ENCODE results near the gene MTARC2. TPM values are rescaled to one million over a fixed set of nuclear protein-coding genes. Genes with fewer than 3 reads are reported as not detected.

Gene MTARC2
- polyA plus RNA-seq, 3 donors = 47.8 to 65.1 (median 50.8) TPM

DNA sequence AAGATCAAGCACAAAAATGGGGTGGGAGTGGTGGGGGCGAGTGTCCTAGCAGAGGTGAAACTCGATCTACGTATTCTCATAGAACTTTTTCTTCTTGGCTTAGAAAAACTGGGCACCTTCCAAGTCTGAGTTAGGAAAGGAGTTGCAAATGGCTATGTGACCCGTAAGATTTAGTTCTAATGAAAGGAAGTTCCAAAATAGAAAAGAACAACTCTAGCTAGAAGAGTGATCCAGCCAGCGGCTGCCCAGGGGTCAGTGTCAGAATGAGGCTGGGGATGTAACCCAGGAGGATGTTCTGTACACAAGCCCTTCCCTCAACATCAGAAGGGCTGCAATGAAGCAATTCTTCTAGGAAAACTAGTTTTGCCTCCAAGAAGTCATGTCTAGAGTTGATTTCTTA lies 43.8 kb downstream of the MTARC2 start:
- no peak for DNase-seq

DNA sequence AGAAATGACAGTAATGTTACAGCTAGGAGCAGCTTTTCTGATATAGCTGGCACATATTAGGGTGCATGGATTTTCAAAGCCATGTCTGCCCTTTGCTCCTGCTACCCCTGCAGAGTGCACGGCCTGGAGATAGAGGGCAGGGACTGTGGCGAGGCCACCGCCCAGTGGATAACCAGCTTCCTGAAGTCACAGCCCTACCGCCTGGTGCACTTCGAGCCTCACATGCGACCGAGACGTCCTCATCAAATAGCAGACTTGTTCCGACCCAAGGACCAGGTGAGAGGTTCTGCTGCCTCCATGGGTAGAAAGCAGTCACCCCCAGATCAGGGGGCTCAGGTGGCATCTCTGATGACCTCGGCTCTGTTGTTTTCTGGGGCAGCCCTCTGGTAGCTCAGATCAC lies 48.4 kb downstream of the MTARC2 start:
- DNase-seq = no peak

DNA sequence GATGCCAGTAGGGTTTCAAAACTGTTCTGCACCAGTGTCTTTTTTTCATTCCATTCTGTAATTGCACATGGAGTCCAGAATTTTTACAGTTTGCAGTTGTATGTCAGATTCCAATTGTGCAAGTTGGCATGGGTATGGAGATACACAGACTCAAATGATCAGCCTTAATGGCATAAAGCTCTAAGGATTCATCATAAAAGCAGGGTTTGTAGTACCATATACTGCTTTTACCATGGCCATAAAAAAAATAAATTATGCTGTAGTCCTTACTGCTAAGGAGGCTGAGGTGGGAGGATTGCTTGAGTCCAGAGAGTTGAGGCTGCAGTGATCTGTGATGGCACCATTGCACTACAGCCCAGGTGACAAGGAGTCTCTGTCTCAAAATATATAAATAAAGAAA lies 48.9 kb downstream of the MTARC2 start:
- DNase-seq = no peak

DNA sequence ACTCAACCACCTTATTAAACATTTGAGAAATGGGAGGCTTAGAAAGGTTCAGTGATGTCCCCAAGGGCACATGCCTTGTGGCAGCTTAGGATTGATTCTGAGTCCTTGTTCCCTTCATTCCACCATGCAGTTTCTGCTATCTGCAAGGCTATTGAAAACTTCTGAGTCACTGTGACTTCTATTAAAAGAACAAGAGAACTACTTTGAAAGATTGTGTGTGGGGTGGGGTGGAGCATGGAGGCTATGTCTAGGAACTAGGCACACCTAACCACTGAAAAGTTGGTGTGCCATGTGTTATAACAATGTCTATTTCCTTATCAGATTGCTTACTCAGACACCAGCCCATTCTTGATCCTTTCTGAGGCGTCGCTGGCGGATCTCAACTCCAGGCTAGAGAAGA lies 49.4 kb downstream of the MTARC2 start:
- no peak for DNase-seq

DNA sequence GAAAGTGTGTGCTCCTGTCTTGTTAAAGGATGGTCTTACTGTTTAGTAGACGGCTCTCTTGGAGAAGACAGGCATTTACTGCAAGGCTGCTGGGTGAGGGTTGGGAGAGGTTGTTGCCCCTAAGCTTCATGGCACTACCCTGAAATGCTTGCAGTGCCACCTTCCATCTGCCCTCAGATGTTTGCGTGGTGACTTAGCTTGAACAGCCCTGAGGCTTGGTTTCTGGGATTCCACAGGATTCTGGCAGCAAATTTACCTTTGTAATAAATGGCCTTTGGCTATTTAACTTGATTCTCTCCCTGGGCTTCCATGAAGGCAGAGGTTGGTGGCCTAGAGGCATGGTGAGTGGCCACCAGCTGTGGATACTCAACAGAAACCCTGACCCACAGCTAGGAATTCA lies 50.2 kb downstream of the MTARC2 start:
- DNase-seq = no peak

DNA sequence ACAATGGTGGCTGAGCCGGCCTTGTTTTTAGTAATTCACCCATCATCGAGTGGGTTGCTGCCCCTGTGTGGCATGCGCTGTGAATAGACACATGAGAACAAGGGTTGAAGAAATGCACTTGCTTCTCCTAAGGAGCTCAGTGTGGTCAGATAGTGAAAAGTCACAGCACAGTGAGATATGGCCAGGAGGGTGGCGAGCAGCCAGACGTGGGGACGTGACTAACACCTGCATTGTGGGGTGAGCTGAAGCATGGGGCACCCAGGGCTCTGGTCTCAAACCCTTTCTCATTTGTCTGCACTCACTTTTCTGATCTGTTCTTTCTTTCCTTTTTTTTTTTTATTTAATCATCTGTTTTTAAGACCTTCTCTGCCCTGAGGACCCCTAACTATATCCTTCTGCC lies 52.1 kb downstream of the MTARC2 start:
- DNase-seq = no peak

DNA sequence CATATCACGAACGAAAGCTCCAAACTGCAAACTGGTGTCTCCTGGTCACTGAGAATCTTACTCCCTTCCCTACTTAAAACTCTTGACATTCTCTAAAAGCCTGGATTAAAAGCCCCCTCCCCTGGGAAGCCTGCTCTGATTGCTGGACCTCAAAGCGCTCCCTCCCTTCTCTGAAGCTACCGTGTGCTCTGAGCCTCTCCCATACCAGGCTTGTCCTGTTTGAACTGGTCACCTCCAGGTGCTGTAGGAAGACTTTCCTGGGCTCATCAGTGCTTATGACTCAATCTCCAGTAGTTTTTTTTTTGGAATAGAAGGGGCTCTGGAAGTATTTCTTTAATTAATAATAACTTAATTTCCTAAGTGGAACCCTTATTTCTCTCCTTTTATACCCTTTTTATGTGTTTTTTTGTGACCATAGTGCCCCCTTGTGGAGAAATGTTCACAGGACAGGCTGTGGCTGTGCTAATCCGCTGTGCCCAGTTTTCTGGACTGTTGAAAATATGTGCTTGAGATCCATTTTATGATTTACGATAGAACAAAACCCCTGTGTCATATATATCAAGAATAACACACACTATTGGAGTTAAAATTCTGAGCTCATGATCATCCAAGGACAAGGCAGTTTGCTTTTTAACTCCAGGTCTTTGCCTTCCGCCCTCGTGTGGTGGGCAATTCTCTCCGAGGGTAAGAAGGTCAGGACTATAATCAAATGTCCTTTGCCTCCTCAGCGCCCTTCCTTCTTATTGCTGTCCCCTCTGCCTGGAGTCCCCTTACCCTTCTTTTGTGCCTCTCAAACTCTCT lies 55.5 kb downstream of the MTARC2 start:
- no peak for DNase-seq

DNA sequence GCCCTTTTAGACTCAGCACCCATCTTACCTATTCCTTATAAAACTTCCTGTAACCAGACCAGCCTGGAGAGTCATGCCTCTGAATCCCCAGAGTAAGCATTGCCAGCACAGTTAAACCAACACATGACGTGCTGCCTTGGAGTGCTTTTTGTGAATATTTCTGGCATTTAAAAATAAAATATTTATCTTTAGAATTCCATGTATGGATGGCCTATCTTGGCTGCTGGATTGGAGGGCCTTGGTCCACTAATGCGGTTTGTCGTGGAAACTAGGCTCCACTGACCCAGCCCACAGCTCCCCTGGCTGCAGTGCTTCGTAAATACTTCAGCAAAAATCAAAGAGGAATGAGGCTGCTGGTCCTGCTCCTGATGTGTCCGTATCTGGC lies 56.1 kb downstream of the MTARC2 start:
- DNase-seq = no peak

DNA sequence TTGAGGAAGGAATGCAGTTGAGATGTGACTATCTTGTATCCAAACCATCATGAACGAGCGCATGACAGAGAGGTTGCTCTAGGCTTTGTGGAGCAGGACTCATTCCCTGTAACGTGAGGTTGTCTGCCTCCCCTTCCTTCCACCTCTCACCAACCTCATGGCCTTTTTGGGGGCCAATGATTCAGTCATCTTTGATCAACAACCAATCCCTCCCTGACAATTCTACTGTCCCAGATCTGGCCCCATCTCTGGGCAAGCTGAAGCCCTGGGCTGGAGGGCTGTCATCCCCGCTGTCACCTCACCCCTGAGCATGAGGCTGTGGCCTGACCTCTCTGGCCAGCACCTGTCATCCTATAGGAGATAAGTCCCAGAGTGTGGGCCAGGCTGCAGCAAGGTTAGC lies 58.3 kb downstream of the MTARC2 start:
- no peak for DNase-seq

DNA sequence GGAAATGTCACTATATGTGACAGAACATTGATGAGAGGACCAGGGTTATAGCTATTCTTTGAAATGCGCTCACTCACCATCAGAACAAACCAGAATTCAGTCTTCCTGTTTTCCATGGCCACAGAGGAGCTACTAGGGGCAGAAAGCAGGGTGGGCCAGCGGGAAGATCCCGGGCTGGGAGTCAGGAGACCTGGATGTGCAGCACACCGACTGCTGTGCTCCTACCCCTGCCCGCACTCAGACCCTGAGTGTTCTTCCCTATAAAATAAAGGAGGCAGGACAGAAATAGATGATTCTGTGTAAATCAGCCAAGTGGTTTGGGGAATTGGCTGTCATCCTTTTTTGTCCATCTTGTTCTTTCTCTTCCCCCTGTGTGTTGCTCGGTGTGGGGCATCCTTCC lies 59.6 kb downstream of the MTARC2 start:
- DNase-seq = no peak

DNA sequence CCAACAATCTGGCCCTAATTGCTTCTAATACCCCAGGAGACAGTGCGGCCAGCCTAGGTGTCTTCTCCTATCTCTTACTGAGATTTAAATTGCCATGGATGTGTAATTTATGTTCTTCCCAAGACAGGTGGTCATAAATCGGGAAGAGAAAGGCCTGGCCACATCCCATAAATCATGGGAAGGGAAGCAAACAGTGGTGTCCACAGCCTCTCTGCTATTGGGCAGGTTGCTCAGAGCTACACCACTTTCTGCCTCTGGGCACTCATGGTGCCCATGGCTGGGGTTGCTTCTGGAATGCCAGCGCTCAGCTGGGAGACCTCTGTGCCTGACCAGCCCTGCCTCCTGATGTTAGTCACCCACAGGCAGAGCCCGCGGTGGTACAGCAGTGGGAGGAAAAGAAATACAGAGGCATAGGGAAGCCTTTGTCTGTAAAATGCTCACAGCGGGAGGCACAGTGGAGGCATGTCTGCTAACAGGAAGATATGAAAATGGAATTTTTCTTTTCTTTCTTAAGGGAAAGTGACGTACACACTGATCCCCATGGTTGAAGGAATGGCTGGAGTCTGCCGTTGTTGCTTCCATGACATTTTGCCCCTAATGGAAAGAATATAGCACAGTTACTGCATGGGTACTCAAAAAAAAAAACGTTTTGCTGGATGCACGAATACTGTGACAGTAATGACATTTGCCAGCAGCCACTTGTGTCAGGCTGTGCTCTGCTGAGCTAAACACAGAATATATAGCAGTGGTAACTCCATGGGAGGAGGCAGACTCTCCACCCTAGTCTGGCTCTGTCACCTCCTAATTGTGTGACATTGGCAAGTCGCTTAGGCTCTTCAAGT lies 60.4 kb downstream of the MTARC2 start:
- DNase-seq = peak; percentile 89

DNA sequence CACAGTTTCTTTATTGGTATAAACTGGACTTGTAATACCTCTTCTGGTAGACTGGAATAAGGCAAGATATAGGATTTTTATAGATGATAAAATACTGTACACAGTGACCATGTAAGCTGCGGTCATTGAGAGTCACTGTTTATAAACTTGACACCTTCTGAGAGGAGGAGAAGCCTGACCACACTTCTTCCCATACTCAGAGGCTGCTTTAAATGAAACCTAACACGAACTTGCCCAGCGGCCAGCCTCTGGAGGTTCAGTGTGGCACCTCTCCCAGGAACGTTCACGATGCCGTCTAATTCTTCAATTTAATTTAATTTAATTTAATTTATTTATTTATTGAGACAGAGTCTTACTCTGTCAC lies 61.0 kb downstream of the MTARC2 start:
- DNase-seq = no peak

DNA sequence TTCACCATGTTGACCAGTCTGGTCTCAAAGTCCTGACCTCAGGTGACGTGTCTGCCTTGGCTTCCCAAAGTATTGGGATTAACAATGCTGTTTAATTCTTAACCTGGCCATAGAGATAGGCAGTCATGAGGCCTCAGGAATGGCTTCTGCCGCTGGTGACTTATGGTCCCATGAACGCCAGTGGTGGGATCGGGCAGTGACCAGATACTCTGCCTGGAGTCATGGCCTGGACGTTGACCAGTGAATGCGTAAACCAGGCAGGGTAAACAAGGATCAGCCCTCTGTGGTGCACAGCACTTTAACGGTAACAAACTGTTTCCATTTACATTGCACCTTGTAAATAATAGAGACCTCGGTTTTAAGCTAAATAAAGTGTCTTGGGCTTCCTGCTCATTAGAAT lies 61.6 kb downstream of the MTARC2 start:
- no peak for DNase-seq

DNA sequence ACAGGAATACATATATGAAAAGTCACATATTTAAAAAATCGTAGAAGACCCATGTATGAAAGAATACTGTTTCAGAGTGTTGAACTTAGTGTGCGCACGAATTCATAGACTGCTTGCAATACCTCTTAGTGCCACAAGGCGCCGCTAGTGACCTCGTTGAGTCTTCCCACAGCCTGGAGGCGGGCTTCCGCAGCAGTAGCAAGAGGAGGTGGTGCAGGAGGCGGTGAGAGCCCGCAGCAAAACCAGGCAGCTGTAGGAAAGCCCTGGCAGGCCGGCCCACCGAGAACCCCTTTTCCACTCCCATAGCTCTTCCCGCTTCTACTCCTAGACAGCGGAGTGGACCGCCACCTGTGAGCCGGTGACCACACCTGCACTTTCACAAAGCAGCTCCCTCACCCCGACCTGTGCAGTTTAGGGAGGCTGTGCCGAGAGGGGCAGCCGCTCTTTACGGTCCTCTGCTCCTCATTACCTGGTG lies 62.1 kb downstream of the MTARC2 start:
- peak; percentile 80 for DNase-seq

DNA sequence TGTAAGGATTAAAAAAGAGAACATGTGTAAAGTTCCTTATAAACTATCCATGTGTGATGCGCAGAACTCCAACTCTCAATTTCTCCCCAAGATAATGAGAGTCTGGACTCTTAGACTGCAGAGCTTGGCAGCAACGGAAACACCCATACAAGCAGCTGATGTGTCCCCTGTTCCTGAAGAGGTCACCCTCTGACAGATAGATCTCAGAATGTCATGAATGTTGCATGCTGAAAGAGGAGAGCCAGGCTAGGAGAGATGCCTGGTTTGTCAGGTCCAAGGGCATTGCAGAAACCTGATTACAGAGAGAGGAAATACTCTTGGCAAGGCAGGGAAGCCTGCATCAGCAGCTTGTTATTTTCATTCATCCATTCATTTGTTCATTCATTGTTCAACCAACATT lies 62.8 kb downstream of the MTARC2 start:
- DNase-seq = no peak

DNA sequence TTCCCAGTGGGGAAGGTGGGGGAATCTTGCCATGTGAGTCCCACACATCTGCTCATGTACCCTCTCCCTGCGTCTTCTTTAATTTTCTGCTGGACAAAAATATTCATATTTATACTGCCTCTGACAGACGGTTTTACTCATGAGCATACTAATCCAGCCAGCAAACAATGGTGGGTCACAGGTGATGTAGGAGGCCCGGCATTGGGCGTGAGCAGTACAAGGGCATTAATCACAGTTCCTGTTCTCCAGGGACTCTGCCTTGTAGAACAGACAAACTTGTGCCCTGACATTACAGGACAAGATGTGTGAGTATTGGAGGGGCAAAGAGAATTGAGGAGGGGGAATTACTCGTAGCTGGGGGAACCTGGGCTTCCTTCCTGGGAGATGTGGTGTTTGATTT lies 63.6 kb downstream of the MTARC2 start:
- no peak for DNase-seq

DNA sequence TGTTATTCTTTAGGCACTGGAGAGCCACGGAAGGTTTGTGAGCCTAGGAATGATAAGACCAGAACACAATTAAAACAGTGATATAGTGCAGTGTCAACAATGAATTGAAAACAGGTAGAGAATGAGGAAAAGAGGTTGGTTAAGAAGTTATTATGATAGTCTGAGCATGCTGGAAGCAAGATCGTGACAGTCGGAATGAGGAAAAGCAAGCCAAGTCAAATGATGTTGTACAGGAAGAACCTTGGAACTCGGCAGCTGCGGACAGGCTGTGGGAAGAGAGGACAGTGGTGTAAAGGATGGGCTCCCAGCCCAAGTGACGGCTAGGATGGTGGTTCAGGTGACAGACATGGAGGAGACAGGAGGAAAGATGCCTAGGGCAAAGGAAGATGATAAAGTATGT lies 64.2 kb downstream of the MTARC2 start:
- DNase-seq = no peak

DNA sequence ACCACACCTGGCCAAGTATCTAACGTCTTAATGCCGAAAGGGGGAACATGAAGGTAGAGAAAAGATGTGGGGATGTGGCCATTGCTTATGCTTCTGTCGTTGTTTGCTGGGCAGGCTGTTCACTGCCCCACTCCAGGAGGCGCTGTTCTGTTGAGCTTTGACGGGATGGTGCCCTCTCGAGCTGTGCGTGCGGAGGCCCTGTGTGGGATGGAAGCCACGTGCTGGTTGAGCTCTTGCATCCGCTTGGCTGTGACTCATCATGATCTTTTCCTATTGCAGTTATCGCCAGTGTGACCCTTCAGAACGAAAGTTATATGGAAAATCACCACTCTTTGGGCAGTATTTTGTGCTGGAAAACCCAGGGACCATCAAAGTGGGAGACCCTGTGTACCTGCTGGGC lies 64.9 kb downstream of the MTARC2 start:
- no peak for DNase-seq

DNA sequence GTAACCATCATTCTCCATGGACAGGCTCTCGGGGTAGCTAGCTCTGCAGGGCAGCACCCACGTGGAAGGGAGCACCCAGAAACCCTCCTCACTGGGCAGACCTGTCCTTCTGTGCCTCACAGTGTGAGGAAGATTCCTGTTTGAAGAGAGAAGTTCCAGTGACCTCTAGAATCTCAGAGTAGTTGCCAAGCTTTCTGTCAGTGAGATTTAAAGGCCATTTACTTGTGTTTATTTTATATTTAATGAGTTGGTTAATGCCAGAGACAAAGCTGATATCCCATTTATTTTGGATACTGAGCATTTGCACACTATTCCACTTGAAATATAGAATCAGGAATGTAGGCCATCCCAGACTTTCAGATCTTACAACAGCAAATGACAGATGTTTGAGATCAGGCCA lies 67.3 kb downstream of the MTARC2 start:
- no peak for DNase-seq

DNA sequence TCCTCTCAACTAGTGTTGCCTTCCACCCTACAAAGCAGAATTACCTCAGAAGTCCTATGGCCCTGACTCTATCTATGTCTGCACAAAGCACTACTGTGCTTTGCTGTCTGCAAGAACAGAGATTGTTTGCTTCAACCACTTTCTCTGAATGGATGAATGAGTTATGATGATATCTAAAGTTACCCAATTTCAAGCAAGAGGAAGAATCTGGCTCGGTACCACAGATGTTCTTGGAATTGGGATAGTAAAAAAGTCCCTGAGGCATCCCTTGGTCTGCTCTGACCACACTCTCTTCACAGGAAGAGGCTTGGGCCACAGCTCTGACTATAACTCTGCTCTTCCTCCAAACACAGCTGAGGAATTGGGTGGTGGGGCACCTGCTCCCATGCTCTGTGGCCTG lies 69.8 kb downstream of the MTARC2 start:
- no peak for DNase-seq

DNA sequence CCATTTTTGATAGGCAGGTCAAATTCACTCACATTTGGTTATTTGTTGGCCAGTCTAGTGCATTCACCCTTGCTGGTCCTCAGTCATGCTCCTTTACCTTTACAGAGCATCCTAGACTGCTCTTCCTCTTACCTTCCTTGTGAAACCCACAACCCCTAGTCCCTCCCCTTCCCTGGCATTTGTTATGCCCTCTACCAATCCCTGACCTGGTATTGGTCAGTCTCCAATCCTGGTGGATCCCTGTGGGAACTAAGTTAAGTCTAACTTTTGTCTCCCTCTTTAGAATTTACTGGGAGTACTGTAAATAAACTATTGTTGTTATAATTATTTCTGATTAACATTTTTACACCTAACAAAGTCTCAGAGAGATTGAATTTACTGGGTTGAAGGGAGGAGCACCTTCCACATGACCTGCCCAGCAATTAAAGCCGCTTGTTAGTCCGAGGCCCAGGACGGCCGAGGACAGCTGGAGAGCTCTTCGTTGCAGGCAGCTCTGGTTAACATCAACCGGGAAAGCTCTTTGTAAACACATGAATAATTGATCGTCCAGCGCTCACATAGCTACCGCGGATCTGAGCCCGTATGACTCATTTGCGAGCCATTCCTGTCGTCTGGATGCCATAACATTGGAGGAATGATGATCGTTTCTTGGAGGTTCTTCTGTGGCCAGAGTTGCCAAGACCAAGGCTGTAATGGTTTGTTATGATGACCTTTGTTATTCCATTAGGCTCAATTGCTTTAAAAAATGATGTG lies 70.5 kb downstream of the MTARC2 start:
- DNase-seq = peak; percentile 56

DNA sequence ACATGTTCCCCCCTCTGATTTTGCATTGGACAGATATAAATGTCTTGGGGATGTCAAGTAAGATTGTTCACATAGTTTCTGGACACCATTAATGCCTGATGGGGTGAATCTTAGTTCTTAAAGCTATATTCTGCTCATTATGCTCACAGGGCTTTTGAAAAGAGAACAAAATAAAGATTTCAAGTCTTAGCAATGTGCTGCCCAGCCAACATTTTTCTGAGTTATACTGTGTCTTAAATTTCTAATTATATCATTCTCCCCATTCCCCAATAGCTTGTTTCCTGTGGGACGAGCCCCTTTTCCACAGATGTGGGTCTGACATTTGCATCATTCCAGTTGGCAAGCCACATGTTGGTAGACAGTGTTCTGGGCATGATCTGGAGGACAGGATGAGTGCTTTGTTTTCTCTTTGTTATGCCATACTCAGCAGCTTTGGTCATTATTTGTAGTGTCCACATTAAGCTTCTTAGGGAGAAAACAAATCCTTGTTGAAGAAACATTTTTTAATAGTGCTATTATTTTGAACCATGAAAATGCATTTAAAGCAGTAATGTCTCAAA lies 71.4 kb downstream of the MTARC2 start:
- no peak for DNase-seq
